ENCODE data around the gene TAF11L5. TPM values are rescaled to one million over a fixed set of nuclear protein-coding genes. Genes with fewer than 3 reads are reported as not detected.
"Not testable (repeated sequence)": the region's sequence is repeated elsewhere in the genome, so short reads cannot be mapped to it uniquely, and the experiment has no call there.

The TAF11L5 gene
- total RNA-seq = not detected

DNA sequence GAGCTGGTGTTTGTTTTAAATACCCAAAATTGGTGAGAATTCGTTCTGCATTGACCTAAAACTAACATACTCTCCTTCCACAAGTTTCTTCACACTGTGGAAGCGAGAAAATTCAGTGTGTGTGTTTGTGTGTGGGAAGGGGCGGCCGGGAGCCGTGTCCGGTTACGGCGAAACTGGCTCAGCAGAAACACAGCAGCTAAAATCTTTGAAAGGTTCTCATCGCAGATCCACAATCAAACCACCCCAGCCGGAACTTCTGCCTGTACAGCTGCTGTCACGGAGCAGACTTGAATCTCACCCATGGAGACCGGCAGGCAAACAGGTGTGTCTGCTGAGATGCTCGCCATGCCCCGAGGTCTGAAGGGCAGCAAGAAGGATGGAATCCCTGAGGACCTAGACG lies at the start of gene TAF11L5:
TSS of gene TAF11L5 (plus strand) at position 301 of the 400 bp plus-strand sequence.
- intact Hi-C loops (cut with DNase I, micrococcal nuclease); H3K36me3 Mint-ChIP-seq (ENCODE audit: low read depth); H3K9me3 Mint-ChIP-seq (ENCODE audit: low read depth): not testable (repeated sequence)

DNA sequence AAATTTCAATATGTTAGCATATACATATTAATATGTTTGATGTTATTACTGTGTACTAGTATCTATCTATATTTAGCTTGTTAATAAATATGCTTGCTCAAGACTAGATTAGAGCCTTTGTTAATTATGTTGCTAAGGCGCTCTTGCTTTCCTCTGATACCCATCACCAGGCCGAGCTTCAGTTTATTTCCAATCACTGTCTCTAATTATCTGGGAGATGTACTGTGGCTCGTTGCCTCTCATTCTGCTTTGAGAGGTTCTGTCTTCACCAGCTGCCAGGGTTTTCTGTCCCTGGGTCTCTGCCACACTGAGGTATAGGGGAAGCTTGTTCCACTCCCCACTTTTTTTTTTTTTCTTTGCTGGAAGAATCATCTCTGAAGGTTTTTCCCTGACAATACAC lies 48.0 kb upstream of the TAF11L5 start:
- DNase-seq (no peak), ATAC-seq (no peak)
- no peaks in the 10 kb centered on the region for H3K9me3 Mint-ChIP-seq (ENCODE audit: low read depth)
- H3K4me1 Mint-ChIP-seq = no peaks in the 10 kb centered on the region
- ChIA-PET CTCF (no interaction called here), POLR2A (no interaction called here)
- no peaks in the 10 kb centered on the region for H3K27me3 Mint-ChIP-seq
- H3K36me3 Mint-ChIP-seq (ENCODE audit: low read depth) = no peaks in the 10 kb centered on the region
- H3K4me3 Mint-ChIP-seq = no peak overlapping the region
- intact Hi-C loops (cut with DNase I, micrococcal nuclease) = no loop called here
- no peak overlapping the region for H3K27ac Mint-ChIP-seq

More for the DNA sequence above, at the start of gene TAF11L5:
- H3K4me1 Mint-ChIP-seq, DNase-seq, H3K27me3 Mint-ChIP-seq, H3K27ac Mint-ChIP-seq, CTCF ChIA-PET, ATAC-seq, H3K4me3 Mint-ChIP-seq, POLR2A ChIA-PET: not testable (repeated sequence)

DNA sequence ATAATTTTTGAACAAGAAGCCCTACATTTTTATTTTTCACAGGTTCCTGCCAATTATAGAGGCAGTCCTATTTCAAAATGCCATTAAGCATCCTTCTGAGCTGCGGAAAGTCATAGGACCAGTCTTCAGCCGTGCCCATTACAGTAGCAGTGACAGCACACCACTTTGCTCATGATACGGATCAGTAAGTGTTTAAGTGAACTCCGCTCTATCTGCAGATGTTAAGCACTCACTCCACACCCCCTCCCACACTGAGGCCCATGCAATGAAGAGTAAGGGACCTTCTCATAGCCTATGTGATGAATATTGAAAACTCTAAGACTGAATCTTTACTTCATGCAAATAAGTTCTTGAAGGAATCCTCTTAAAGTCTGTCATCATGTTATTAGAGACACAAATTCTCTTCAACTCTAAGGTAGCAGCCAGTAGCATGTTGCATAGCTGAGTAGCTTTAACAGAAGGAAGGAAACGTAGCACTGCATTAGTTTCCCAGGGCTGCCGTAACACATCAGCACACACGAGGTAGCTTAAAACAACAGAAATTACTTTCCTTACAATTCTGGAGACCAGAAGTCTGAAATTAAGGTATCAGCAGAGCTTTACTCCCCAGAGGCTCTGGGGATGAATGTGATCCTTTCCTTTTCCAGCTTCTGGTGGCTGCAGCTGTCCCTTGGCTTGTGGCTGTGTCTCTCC lies 47.3 kb upstream of the TAF11L5 start:
- DNase-seq (no peak), ATAC-seq (no peak)
- POLR2A ChIA-PET = no interaction called here
- CTCF ChIA-PET = no interaction called here
- no peak overlapping the region for H3K4me3 Mint-ChIP-seq
- no peaks in the 10 kb centered on the region for H3K27me3 Mint-ChIP-seq
- no peaks in the 10 kb centered on the region for H3K9me3 Mint-ChIP-seq (ENCODE audit: low read depth)
- H3K4me1 Mint-ChIP-seq = no peaks in the 10 kb centered on the region
- H3K36me3 Mint-ChIP-seq (ENCODE audit: low read depth) = no peaks in the 10 kb centered on the region
- H3K27ac Mint-ChIP-seq = no peak overlapping the region
- intact Hi-C loops (cut with DNase I, micrococcal nuclease) = no loop called here

DNA sequence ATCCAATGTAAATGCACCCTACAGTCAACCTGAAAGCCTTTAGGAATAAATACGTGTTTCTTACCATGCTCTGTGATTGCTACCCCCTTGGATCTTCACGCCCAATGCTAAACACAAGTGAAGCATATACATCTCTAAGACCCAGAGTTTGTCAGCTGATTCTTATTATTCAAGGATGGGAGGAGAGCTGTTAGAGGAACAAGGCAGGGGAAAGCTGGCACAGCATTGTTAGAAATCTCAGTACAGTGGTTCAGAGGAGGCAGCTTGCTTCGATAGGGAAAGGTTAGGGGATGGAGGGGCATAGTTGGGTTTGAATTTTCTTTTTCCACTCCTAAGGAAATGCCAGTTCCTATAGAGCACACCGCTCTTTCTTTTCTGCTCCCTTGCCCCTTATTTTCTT lies 43.7 kb upstream of the TAF11L5 start:
- DNase-seq (no peak), ATAC-seq (no peak)
- ChIA-PET CTCF (no interaction called here), POLR2A (no interaction called here)
- Mint-ChIP-seq H3K4me1 (no peaks in the 10 kb centered on the region), H3K27me3 (no peaks in the 10 kb centered on the region), H3K27ac (no peak overlapping the region), H3K4me3 (no peak overlapping the region), H3K36me3 (ENCODE audit: low read depth) (no peaks in the 10 kb centered on the region), H3K9me3 (ENCODE audit: low read depth) (no peaks in the 10 kb centered on the region)
- intact Hi-C loops (cut with DNase I, micrococcal nuclease) = no loop called here

DNA sequence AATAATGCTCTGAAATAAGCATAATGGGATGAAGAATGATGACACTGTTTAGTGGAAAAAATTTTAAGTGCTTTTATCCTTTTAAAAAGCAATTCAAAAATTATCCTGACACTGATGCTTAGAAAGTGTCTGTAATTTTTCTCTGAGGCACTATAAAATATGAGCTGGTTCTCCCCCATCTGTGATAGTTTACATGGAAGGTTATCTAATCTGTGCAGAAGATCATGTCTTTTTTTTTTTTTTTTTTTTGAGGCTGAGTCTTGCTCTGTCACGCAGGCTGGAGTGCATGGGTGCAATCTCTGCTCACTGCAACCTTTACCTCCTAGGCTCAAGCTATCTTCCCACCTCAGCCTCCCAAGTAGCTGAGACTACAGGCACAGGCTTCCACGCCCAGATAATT lies 42.2 kb upstream of the TAF11L5 start:
- Mint-ChIP-seq H3K27me3 (no peaks in the 10 kb centered on the region), H3K4me3 (no peak overlapping the region), H3K27ac (no peak overlapping the region), H3K9me3 (ENCODE audit: low read depth) (no peaks in the 10 kb centered on the region), H3K36me3 (ENCODE audit: low read depth) (no peaks in the 10 kb centered on the region), H3K4me1 (no peaks in the 10 kb centered on the region)
- ChIA-PET CTCF (no interaction called here), POLR2A (no interaction called here)
- no peak for DNase-seq
- intact Hi-C loops (cut with DNase I, micrococcal nuclease) = no loop called here
- ATAC-seq = no peak

DNA sequence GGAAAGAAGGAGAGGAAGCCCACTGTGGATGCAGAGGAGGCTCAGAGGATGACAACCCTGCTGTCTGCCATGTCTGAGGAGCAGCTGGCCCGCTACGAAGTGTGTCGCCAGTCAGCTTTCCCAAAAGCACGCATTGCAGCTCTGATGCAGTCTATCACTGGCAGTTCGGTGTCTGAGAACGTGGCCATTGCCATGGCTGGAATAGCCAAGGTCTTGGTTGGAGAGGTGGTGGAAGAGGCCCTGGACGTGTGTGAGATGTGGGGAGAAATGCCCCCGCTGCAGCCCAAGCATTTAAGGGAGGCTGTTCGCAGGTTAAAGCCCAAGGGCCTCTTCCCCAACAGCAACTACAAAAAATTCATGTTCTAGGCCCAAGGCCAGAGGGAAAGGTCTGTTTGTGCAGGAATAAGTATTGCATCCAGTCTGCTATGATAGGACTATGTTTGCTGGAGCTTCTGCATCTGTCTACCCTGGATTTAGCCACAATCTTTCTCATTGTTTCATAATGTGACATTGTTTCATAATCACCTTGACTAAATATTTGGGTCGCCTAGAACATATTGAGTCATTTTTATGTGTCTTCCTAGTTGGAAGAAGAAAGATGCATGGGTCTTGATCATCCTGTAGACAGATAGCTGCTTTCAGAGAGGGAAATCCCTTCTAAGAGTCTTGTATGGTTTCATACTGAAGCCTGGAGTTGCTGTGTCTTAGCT lies 38.4 kb upstream of the TAF11L5 start:
- POLR2A ChIA-PET; H3K36me3 Mint-ChIP-seq (ENCODE audit: low read depth); H3K27me3 Mint-ChIP-seq; ATAC-seq; H3K9me3 Mint-ChIP-seq (ENCODE audit: low read depth); H3K27ac Mint-ChIP-seq; CTCF ChIA-PET; H3K4me1 Mint-ChIP-seq; H3K4me3 Mint-ChIP-seq; DNase-seq; intact Hi-C loops (cut with DNase I, micrococcal nuclease): not testable (repeated sequence)

DNA sequence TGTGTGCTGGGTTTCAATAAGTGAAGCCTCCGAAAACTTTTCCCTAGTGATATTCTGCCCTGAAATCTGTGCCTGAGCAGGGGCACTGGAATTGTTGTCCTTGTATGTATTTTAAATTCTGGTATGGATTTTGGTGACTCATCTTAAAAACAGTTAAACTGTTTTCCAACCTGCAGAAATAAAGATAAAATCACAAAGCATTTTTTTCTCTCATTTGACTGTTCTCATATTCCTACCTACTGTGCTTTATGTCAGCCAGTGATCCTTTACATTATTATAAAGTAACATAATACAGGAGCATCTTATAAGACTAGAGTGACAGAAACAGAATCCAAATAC lies 37.9 kb upstream of the TAF11L5 start:
- no peaks in the 10 kb centered on the region for H3K9me3 Mint-ChIP-seq (ENCODE audit: low read depth)
- H3K27ac Mint-ChIP-seq = no peak overlapping the region
- DNase-seq = no peak
- no peak for ATAC-seq
- CTCF ChIA-PET = no interaction called here
- intact Hi-C loops (cut with DNase I, micrococcal nuclease) = no loop called here
- no peaks in the 10 kb centered on the region for H3K27me3 Mint-ChIP-seq
- H3K4me3 Mint-ChIP-seq = no peak overlapping the region
- H3K4me1 Mint-ChIP-seq = no peaks in the 10 kb centered on the region
- H3K36me3 Mint-ChIP-seq (ENCODE audit: low read depth) = no peaks in the 10 kb centered on the region
- POLR2A ChIA-PET = no interaction called here

DNA sequence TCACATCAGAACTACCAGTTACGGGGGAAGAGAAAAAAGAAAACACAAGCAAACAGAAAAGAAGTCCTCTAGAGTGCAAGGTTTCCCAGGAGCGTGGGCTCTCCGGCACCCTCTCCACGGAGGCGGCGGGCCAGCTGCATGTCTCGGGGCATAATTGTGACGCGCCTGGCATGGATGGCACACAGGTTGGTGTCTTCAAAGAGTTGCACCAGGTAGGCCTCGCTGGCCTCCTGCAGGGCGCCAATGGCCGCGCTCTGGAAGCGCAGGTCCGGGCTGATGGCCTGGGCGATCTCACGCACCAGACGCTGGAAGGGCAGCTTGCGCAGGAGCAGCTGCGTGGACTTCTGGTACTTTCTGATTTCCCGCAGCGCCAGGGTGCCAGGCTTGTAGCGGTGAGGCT lies 33.8 kb upstream of the TAF11L5 start:
- H3K9me3 Mint-ChIP-seq (ENCODE audit: low read depth); ATAC-seq; H3K27ac Mint-ChIP-seq; POLR2A ChIA-PET; CTCF ChIA-PET; H3K4me1 Mint-ChIP-seq; H3K36me3 Mint-ChIP-seq (ENCODE audit: low read depth); DNase-seq; intact Hi-C loops (cut with DNase I, micrococcal nuclease); H3K4me3 Mint-ChIP-seq; H3K27me3 Mint-ChIP-seq: not testable (repeated sequence)

DNA sequence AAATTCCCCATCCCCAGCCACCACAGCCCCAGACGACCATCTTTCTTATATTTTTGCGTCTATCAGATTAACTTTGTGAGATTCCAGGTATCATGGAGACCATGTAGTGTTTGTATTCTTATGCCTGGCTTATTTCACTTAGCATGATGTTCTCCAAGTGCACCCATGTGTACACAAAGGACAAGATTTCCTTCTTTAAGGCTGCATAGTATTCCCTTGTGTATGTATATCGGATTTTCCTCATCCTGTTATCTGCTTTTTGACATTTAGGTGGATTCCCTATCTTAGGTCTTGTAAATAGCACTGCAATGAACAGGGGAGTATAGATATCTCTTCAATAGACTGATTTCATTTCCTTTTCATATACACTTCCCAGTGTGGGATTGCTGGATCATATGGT lies 32.3 kb upstream of the TAF11L5 start:
- DNase-seq = no peak
- no peaks in the 10 kb centered on the region for H3K27me3 Mint-ChIP-seq

DNA sequence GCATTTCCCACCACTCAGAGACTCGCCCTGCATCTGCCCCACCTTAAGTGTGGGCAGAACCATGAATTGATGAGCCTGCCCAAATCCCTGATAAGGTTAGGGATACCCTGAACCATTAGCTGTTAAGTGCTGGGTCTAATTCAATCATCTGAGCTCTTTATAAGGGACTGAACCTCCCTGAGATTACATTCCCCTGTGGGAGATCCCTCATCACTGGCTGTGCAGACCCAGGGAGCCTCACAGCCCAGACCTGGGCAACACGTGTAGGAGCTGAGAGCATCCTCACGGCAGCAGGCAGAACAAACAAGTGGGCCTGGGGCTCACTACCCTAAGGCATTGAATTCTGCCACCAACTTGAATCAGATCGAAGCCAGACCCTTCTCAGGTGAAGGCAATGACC lies 27.6 kb upstream of the TAF11L5 start:
- no peak for ATAC-seq

More for the DNA sequence above, 32.3 kb upstream of the TAF11L5 start:
- ChIA-PET CTCF (no interaction called here), POLR2A (no interaction called here)
- Mint-ChIP-seq H3K4me1 (no peaks in the 10 kb centered on the region), H3K36me3 (ENCODE audit: low read depth) (no peaks in the 10 kb centered on the region), H3K4me3 (no peak overlapping the region), H3K27ac (no peak overlapping the region), H3K9me3 (ENCODE audit: low read depth) (no peaks in the 10 kb centered on the region)
- no peak for ATAC-seq
- intact Hi-C loops (cut with DNase I, micrococcal nuclease) = no loop called here

DNA sequence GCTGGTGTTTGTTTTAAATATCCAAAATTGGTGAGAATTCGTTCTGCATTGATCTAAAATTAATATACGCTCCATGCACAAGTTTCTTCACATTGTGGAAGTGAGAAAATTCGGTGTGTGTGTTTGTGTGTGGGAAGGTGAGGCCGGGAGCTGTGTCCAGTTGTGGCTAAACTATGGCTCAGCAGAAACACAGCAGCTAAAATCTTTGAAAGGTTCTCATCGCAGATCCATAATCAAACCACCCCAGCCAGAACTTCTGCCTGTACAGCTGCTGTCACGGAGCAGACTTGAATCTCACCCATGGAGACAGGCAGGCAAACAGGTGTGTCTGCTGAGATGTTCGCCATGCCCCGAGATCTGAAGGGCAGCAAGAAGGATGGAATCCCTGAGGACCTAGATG lies 27.1 kb upstream of the TAF11L5 start, which contains the start of gene TAF11L2:
TSS of gene TAF11L2 (plus strand) at position 301 of the 400 bp plus-strand sequence.
- CTCF ChIA-PET; H3K4me3 Mint-ChIP-seq; H3K27me3 Mint-ChIP-seq; H3K36me3 Mint-ChIP-seq (ENCODE audit: low read depth); intact Hi-C loops (cut with DNase I, micrococcal nuclease); ATAC-seq; H3K27ac Mint-ChIP-seq; H3K9me3 Mint-ChIP-seq (ENCODE audit: low read depth); DNase-seq; POLR2A ChIA-PET; H3K4me1 Mint-ChIP-seq: not testable (repeated sequence)

More for the DNA sequence above, 27.6 kb upstream of the TAF11L5 start:
- Mint-ChIP-seq H3K4me3 (no peak overlapping the region), H3K27ac (no peak overlapping the region), H3K9me3 (ENCODE audit: low read depth) (no peaks in the 10 kb centered on the region), H3K36me3 (ENCODE audit: low read depth) (no peaks in the 10 kb centered on the region), H3K27me3 (no peaks in the 10 kb centered on the region), H3K4me1 (no peaks in the 10 kb centered on the region)
- ChIA-PET POLR2A (no interaction called here), CTCF (no interaction called here)
- DNase-seq = no peak
- intact Hi-C loops (cut with DNase I, micrococcal nuclease) = no loop called here

DNA sequence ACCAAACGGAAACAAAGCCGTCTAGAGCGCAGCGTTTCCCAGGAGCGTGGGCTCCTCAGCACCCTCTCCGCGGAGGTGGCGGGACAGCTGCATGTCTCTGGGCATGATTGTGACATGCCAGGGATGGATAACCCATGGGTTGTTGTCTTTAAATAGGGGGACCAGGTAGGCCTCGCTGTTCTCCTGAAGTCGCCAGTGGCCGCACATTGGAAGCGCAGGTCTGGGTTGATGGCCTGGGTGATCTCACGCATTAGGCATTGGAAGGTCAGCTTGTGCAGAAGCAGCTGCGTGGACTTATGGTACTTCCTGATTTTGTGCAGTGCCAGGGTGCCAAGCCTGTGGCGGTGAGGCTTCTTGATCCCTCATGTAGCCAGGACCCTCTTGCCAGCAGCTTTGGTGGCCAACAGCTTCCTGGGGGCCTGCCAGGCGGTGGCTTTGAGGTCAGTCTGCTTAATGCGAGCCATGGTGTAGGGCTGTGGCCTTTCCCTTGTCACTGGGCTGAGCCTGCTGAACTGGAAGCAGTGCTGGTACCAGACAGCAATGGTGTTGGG lies 13.2 kb upstream of the TAF11L5 start:
- DNase-seq (no peak), ATAC-seq (no peak)
- H3K27me3 Mint-ChIP-seq = no peaks in the 10 kb centered on the region
- H3K27ac Mint-ChIP-seq = no peak overlapping the region
- intact Hi-C loops (cut with DNase I, micrococcal nuclease) = no loop called here
- no peaks in the 10 kb centered on the region for H3K4me1 Mint-ChIP-seq
- no peaks in the 10 kb centered on the region for H3K9me3 Mint-ChIP-seq (ENCODE audit: low read depth)
- H3K4me3 Mint-ChIP-seq = no peak overlapping the region
- ChIA-PET CTCF (no interaction called here), POLR2A (no interaction called here)
- H3K36me3 Mint-ChIP-seq (ENCODE audit: low read depth) = no peaks in the 10 kb centered on the region

Data from activated CD4-positive, alpha-beta T cell treated with anti-CD3 and anti-CD28 coated beads for 36 hours (primary cell).